ENCODE measurements around the gene RASSF4.

Gene RASSF4

DNA sequence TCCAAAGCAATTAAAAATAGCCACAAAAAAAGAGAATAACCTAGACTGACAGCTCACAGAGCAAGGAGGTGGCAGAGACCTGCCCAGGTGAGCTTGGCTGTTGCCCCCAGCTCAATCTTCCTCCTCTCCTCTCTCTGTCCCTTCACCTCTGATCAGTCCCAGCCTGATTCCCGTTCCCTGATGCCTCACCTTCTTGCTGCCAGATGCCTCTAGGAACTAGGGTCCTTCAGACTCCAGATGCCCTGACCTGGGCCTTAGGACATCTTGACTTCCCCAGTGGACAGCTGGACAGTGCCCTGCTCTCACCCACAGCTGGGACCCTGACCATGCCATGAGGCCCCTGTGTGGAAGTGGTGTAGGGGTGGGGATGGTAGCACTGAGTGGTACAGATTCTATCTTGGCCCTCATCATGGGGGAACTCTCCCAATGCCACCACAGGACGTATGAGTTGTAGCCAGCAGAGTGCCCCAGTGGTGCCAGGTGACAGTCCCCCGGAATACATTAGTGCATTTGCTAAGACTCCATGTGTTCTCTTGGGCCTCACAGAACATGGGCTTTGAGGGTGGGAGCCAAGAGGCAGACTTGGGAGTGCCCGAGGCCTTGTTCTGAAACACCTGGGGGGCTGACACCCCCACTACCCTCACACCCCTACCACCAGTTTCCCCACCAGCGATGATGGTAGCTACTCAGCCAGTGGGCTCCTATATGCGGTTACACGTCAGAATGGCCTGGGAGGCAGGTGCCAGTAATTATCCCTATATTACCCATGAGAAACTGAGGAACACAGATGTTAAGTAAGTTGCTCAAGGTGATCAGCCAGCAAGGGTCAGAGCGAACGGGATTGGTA, 17.0 kb downstream of the RASSF4 start:
- DNase-seq (ENCODE audit: low spot score): no peak

DNA sequence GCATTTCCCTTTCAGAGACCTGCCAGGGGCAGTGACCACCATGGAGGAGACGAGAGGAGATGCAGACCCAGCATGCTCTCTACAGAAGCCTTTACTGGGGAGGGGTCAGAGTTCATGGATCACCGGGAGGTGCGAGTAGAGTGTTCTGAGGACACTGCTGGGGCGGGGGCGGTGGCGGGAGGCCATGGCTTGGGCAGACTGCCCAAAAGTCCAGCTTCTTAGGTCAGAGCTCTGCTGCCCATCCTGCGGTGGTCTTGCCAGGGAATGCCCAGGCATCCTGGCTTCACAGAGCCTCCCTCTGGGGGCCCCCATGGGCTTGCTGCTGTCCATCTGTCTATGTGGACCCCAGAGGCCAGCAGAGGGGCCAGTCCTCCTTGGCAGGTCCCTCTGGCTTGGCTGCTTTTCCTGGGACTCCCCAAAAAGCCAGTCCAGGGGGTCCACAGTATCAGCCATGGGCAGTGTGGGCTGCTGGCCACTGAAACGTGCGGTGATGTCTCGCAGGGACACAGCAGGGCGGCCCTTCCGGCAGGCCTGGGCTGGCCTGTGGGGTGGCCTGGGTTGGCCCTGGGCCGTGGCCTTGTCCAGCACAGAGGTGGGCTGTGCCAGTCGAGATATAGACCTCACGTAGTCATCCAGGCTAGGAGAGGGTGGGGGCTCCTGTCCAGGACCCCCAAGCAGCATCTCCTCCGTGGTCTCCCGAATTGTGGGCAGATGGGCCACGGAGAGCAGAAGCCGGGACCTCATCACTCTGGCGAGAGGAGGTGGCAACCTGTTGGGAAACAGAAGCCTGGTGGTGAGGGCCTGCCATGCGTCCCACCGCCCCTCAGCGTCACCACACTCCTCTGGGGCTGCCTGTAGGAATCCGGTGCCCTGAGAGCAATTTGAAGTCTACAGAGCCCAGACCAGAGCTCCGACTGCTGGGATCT, 17.9 kb downstream of the RASSF4 start:
- DNase-seq (ENCODE audit: low spot score): no peak

DNA sequence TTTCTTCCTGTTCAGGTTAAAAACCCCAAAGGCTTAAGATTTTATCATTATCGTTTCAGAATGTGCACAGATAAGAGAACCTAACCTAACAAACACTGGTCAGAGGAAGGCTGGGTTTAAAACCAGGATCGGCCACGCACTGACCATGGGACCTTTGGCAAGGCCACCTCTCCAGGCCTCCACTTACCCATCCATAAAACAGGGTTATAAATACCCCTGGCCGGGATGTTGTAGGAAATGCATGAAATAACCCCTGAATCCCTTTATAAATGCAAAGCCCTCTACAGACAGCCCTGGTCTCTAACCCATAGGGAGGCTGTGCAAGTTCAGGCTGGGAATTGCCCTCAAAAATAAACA, 18.6 kb downstream of the RASSF4 start:
- no peak for DNase-seq (ENCODE audit: low spot score)

DNA sequence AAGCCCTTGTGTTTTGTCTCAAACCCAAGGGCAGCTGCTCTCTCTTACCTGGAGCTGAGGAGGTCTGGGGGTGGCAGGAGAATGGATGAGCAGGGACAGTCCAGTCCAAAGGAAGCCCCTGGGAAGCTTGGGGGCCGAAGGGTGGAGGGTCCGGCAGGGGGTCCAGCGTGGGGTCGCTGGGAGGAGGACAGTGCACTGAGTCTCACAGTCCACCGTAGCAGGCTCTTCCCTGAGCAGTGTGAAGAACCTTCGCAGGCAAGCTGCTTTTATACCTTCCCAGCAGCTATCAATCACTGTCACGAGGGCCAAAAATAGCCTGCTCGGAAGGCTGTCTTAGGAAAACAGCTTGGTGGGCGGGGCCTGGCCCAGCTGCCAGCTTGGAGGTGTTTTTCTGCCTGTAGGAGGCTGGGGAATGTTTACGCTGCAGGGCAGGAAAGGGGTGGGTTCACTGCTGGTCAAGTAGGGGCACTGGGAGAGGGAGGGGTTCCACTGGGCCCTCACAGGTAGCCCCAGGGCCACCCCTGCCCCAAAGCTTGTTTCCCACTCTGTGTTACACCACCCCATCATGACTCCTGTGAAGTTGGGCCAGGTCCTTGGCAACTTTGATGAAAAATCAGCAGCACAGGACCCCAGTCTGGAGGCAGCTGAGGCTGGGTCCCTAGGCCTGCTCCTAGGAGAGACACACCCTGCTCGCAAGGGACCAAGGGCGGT, 19.1 kb downstream of the RASSF4 start, which contains the start of gene DEPP1:
TSS of gene DEPP1 (minus strand) at position 240 of the 711 bp plus-strand sequence. CDS start 779 bp downstream, outside the sequence.
- DNase-seq (ENCODE audit: low spot score): peak; percentile 86

DNA sequence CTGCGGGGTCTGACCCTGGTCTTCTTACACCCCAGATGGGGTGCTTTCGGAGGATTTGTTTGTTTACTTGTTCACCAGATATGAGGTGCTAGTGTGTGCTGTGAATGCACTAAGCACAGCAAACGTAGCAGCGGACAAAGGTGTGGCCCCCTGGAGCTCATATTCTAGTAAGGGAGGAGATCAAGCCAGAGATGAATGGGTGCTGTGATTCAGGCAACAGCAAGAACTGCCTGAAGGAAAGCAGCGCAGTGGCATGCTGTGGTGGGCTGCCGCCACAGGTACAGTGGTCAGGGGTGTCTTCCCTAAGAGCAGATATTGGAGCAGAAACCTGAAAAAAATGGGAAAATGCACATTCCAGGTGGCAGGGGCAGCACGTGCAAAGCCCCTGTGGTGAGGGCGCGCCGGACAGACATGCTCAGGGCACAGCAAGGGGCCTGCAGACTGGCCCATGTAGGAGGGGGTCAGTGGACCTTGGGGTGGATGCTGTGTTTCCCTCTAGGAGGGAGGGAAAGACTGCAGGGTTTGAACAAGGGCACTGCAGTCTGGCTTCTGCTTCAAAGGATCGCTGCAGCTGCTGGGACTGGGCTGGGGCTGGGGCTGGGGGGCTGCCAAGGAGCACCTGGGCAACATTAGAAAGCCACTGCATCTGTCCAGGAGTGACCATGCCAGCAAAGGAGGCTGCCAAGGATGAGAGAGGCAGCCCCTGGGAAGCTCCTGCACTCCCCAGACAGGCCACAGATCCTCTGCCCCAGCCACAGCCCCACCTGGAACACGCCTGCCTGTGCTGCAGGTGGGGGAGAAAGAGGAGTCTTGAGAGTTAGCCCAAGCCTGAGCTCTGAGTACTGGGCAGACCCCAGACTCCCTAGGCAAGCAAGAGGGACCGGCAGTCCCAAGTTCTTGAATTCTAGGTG, 19.9 kb downstream of the RASSF4 start:
- no peak for DNase-seq (ENCODE audit: low spot score)

DNA sequence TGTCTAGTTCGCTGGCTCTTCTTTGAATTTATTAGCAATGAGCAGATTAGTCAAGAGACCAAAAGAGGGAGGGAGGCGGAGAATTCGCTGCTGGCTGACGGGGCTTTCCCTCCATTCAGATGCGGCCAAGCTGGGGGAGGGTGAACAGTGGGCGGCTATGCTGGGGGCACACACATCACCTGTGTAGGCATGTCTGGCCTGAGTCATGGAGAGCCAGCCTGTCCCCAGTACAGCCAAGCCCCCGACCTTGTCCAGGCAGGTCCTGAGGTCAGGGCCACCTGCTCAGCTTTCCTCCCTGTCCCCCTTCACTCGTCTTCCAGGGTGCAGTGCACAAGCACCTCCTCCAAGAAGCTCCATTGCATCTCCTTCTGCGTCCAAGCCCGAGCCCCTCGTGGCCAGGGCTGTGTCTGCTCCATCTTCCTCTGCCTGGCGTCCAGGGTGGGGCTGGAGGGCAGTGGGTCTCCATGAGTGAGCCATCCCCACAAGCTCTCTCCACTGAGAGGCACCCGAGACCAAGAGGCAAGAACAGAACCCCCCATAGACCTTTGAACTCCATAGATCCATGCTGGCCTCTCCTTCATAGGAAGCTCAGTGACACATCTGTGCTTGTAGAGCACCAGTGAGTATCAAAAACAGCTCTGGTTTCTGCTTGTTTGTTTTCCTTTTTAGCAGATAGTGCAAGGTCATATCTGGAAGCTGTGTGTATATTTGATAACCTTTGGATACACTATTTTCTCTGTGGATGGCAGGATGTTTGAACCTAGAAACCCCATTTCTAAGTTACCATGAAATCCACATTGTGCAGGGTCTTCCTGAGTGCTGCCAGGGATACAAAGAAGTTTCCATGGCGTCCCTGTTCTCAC, 20.9 kb downstream of the RASSF4 start:
- DNase-seq (ENCODE audit: low spot score): peak; percentile 27

DNA sequence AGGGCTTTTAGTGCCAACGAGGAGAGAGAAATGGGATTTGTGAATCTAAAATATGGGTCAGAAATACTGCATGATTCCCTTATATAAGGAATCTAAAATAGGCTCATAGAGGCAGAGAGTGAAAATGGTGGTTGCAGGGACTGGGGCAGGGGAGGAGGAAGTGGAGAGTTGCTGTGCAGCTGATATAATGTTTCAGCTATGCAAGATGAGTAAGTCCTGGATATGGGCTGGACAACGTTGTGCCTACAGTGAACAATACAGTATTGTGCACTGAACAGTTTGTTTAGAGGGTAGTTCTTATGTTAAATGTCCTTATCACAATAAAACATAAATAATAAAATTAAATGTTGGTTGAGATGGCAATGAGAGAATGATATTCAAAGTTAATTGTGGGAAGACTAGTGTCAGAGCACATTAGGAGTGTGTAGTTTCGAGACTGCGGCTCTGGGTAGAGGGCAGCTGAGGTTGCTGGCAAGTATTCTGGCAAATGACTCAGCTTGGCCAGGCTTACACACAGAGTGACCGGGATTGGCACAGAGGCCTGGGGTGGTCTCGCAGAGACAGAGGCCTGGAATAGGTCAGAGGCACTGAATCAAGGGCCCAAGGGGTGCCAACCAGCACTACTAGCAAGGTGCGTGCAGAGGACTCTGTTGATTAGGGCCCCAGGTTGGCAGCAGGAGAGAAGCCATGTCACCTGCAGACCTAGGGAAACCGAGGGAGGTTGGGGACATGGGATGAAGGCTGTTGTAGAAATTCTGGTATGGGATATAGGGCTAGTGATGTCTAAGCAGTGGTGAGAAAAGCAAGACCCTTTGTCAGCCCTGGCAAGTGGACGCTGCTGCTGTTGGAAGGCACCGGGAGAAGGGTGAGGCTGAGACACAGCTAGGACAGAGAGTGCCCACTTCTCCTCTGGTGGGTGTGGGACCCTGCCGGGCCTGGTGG, 21.8 kb downstream of the RASSF4 start:
- DNase-seq (ENCODE audit: low spot score): peak; percentile 91

DNA sequence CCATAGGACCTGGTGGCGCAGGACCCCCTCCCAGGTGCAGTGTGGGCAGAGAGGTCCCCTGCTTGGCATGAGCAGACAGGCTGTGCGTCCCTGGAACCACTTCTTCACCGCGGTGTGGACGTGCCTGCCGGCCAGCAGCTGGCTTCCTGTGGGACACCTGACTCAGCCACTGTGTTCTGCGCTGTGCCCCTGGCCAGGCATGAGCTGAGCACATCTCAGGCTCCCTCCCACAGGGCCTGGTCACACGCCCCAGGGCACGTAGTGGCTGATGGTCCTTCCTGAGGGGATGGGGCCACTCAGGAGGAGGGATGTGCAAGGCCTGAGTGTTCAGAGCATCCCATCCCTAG, 22.5 kb downstream of the RASSF4 start:
- peak; percentile 65 for DNase-seq (ENCODE audit: low spot score)

DNA sequence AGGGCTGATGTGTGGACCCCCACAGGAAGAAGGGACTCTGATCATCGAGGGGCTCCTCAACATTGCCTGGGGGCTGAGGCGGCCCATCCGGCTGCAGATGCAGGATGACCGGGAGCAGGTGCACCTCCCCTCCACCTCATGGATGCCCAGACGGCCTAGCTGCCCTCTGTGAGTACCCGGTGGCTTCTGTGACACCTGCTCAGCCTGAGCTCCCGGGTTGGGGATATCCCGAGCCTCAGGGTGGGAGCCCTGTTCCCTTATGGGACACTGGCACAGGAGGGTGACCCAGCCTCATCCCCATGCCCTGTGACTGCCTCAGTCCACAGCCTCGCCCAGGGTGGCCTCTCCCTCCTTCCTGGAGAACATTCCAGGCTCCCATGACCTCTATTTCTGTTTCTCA, 22.9 kb downstream of the RASSF4 start:
- no peak for DNase-seq (ENCODE audit: low spot score)

DNA sequence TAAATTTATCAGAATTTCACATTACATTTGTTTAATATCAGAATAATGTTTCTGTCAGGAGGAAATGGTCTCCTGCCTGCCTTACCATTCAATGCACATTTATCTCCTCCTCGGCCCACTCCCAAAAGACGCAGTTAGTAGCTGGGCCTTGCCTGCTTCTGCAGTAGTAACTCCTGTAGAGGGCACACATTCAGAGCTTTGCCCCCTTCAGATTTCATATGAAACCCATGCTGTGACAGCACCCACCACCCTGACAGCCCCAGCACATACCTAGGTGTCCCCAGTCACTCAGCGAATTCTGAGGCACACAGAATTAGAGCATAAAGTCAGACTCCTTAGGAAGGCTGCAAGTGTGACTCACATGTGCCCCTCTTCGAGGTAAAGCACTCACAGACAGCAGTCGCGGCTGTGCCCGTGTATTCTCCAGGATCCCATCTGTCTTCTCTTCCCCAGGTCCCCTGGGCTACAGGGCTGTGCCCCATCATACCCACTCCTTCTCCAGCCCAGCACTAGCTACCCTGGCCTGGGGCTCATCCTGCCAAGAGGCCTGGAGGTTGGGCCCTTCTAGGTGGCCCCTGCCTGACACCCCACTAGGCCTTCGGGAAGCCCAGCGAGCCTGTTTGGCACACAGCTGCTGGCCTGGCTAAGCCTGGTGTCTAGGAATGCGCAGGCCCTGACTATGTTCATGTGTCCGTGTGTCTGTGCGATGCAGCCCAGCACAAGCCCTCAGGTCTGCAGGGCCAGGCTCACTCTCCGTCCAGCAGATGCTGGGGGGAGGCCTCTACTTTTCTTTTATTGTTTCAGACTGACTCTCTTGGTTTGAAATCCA, 23.7 kb downstream of the RASSF4 start:
- no peak for DNase-seq (ENCODE audit: low spot score)

DNA sequence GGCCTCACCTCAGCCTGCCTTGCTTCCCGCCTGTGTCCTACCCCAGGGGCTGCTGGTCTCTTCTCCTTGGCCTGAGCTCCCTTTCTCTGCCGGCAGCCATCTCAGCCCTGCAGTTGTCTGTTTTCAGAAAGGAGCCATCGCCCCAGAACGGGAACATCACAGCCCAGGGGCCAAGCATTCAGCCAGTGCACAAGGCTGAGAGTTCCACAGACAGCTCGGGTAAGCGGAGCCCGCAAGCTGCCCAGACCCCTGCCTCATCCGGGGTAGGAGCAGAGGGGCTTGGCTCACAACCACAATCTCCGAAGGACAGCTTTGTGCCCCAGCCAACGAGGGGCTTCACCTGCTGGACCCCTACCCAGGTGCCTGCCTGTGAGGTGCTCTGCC, 24.3 kb downstream of the RASSF4 start:
- no peak for DNase-seq (ENCODE audit: low spot score)

DNA sequence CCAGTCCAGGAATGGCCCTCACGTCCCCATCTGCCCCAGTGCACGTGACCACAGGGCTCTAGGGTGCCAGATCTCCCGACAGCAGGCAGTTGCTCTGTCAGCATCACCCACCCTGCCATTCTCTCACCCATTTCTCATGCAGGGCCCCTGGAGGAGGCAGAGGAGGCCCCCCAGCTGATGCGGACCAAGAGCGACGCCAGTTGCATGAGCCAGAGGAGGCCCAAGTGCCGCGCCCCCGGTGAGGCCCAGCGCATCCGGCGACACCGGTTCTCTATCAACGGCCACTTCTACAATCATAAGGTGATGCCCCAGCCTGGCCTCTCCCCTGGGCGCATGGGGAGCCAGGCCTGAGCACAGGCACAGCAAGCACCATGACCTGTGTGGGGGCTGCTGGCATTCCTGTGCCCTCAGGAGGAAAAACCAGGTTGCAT, 25.1 kb downstream of the RASSF4 start:
- no peak for DNase-seq (ENCODE audit: low spot score)

DNA sequence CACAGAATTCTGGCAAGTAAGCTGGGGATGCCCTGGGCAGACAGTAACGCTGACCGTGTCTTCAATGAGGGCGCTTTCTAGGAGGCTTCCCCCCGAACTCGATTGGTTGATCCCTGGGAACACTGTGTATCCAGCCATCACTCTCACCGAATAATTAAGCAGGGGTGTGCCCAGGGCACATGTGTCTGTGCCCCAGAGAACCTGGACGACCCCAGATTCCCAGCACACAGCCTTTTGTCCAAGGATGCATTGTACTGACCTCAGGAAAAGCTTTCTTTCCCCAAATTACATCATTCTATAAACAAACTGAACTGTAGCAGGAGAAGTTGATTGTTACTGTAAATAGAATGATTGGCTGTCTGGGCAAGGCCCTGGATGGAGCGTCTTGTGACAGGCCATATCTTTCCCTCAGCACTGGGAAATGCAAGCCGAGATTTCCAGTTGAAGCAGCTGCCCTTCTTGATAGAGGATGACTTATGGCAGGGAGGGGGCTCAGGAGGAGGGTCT, 25.6 kb downstream of the RASSF4 start:
- DNase-seq (ENCODE audit: low spot score): no peak

DNA sequence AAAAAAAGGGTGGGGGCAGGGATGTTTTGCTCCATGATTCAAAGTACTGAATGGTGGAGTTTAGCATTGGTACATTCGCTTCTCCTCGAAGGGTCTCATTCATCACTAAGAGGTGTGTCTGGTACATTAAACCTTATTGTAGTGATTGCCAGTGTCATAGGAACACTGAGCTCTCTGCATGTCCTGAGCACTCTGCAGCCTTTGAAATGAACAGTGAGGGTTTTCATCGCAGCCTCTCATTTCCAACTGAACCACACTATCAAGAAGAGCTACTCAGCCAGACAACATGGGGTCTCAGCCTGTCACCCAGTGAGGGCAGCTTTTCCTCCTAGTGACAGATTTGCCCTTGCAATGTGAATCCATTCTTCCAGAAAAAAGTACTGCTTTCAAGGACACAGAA, 26.6 kb downstream of the RASSF4 start:
- no peak for DNase-seq (ENCODE audit: low spot score)

DNA sequence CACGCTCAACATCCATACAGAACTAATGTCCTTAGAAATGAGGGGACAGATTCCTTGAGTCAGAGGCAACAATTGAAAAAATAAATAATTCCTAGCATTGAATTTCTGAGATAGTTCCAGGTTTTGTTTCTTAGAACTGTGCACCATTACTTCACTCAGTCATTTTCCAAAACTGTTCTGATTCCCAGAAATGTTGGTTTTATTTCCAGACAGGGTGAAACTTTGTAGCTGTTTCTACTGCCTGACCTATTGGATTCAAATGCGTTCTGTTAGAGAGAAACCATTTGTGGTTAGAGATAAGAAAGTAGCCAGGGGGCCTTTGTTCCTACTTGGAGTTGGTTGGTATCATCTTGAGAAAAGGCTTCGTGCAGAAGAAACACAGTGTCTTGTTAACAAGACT, 27.1 kb downstream of the RASSF4 start:
- no peak for DNase-seq (ENCODE audit: low spot score)

DNA sequence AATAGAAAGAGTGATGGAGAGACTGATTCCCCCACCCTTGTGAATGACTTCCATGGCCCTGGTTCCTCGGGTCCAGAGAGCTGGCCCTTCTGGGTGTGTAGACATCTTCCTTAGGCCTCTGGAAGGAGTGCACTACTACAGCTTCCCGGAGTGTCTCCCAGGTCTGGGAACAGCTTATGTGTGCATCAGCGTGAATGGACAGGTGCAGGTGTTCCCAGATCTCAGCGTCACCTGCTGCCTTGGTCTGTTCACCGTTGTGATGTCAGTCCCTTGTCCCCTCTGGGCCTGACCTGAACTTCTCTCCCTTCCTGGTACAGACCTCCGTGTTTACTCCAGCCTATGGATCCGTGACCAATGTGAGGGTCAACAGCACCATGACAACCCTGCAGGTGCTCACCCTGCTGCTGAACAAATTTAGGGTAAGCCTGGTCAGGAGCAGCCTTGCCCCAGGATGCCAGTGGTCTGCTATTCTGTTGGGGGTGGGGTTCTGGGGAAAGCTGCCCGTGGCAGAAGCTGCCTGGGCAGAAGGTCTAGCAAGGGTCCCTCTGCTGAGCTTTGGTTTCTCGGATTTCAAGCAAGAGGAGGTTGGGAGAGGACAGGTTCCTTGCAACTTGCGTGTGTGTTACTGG, 29.5 kb downstream of the RASSF4 start:
- DNase-seq (ENCODE audit: low spot score): no peak

DNA sequence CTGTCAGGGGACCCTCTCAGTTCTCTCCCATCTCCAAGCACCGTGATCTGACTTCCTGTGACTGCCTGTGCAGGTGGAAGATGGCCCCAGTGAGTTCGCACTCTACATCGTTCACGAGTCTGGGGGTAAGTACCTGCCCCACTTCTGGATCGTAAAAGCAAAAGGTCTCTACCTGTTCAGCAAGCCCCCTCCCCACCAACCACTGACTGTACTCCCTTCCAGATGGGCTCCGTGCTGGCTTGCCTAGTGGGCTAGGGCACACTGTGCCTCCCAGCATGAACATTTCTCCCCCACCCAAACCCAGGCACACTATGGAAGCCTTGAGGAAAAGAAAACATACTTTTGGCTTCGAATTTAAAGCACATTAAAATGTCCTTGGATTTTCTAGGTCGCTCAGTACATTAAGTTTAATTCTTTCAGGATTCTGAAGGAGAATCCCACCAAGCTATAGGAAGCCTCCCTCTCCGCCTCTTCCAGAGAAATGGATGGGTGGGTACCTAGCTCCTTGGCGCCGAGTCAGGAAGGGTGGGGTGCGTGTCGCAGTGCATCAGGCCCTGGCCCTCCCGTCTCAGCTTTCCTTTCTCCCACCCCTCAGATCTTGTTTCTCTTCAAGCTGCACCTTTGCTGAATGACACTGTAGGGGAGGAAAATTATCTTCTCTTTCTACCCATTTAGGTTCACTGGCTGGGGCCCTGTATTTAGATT, 30.1 kb downstream of the RASSF4 start:
- no peak for DNase-seq (ENCODE audit: low spot score)

Data from kidney capillary endothelial cell (primary cell).